ENCODE results near the gene TRHDE.

The TRHDE gene

GRCh38 chr12:72307229-72307628 is 35.1 kb downstream of the TRHDE start:
- no peak for TF ChIP-seq CTCF (IDR thresholded peaks at IDR 0.05; ENCODE audit: low read depth, low read length)

DNA sequence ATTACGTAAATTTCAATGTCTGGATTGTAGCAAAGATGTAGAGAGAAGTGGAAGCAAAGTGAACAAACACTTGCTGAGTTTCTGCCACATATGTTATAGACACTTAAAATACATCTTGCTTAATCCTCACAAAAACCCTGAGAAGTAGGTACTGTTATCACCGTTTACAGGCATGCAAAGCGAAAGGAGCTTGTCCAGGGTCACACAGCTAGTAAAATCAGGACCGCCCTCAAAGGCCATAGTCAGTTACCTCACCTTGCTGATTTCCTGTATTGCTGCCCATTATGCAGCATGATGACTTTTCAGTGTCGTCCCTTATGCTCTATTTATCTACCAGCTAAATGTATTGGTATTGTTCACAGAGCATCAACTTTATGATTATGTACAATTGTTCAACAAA is 39.8 kb downstream of the TRHDE start:
- no peak for TF ChIP-seq CTCF (IDR thresholded peaks at IDR 0.05; ENCODE audit: low read depth, low read length)
- no peak overlapping the region for H3K4me3 ChIP-seq (ENCODE audit: low read depth, low read length)

More at GRCh38 chr12:72307229-72307628, 35.1 kb downstream of the TRHDE start:
- no peak overlapping the region for H3K4me3 ChIP-seq (ENCODE audit: low read depth, low read length)

DNA sequence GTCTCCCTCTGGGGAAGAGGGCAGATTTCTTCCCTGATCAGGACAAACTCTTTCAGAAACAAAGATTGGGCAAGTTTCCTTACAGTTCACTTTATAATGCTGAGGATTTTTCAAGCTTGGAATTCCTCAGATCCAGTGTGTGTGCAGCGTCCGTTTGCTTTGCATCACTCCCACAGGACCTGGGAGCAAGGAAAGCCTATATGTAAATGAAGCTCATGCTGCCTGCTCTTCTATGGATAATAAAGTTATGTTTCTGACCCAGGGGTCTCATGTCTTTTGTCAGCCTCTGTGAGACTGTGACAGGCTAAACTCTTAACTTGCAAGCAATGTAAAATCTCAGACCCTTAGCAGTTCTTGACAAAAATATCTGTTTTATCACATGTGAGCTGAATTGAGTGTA is 41.6 kb downstream of the TRHDE start:
- no peak for TF ChIP-seq CTCF (IDR thresholded peaks at IDR 0.05; ENCODE audit: low read depth, low read length)
- no peak overlapping the region for H3K4me3 ChIP-seq (ENCODE audit: low read depth, low read length)

DNA sequence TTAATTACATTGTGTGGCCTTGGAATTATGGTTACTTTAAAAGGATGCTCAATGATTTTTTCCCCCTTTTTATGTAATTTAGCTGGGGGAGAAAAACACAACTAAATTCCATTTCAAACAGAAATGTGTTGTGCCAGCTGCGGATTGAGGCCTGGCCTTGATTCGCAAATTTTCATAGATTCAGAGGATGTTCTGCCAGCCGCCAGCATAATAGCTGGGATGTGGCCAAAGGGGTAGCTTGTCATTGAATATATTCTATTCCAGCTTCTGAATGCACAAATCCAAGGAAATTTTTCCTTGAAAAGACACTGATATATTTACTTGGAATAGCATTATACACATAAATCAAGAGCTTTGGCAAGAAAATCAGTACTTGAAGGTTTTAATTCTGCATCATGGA is 43.7 kb downstream of the TRHDE start:
- no peak overlapping the region for H3K4me3 ChIP-seq (ENCODE audit: low read depth, low read length)
- no peak for TF ChIP-seq CTCF (IDR thresholded peaks at IDR 0.05; ENCODE audit: low read depth, low read length)

GRCh38 chr12:72318341-72318740 is 46.2 kb downstream of the TRHDE start:
- no peak for TF ChIP-seq CTCF (IDR thresholded peaks at IDR 0.05; ENCODE audit: low read depth, low read length)
- no peak overlapping the region for H3K4me3 ChIP-seq (ENCODE audit: low read depth, low read length)

DNA sequence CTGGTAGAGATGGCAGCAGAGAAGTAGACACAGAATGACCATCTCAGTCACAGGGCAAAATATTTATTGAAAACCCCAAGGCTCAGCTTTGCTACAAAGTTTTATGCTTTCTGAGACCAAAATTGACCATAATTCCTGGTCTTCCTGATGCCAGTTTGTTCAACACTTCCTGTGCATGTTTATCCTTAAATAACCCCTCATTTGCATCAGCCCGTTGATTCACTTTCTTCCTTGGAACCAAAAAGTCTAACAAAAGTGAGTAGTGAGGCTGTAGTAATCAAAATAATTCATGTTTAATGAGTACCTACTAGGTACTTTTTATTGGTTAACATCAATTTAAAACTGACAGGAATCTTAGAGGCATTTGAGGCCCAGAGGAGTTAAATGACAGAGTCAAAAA is 51.7 kb downstream of the TRHDE start:
- H3K4me3 ChIP-seq (ENCODE audit: low read depth, low read length), result no peak overlapping the region
- no peak for TF ChIP-seq CTCF (IDR thresholded peaks at IDR 0.05; ENCODE audit: low read depth, low read length)

GRCh38 chr12:72330301-72330700 is 58.1 kb downstream of the TRHDE start:
- H3K4me3 ChIP-seq (ENCODE audit: low read depth, low read length), result peak overlapping the region; percentile 32; the same call in 1 of the 2 replicates
- no peak for TF ChIP-seq CTCF (IDR thresholded peaks at IDR 0.05; ENCODE audit: low read depth, low read length)
